GM12872 (cell line): ENCODE data around the gene RAD17.

Experiments
- CTCF ChIP-seq: IDR thresholded peaks from 3 replicates; pipeline ENCODE4 v1.5.1; 2011; ENCODE audit warnings: low read depth, mild to moderate bottlenecking, low read length, moderate library complexity; ENCODE audit not compliant: insufficient read depth

The RAD17 gene

GRCh38 chr5:69414885-69415583 lies 45.4 kb downstream of the RAD17 start, which contains the start of gene MARVELD2:
Gene MARVELD2, plus strand, starts transcription at chr5:69415116. Its CDS starts 4,270 bp downstream, at chr5:69419386.
- TF ChIP-seq CTCF = peak; percentile 36; the same call in 2 of the 3 replicates

- TF ChIP-seq CTCF = no peak
These were observed 46.0 kb downstream of the RAD17 start for GRCh38 chr5:69415584-69415958.

- TF ChIP-seq CTCF = no peak
These were observed 46.6 kb downstream of the RAD17 start for GRCh38 chr5:69416180-69416579.

GRCh38 chr5:69416699-69417098 lies 47.1 kb downstream of the RAD17 start:
- TF ChIP-seq CTCF = no peak

GRCh38 chr5:69418554-69418953 lies 48.9 kb downstream of the RAD17 start:
- no peak for TF ChIP-seq CTCF

GRCh38 chr5:69431424-69432303 lies 62.0 kb downstream of the RAD17 start:
- TF ChIP-seq CTCF = no peak

GRCh38 chr5:69432412-69433206 lies 63.0 kb downstream of the RAD17 start:
- no peak for TF ChIP-seq CTCF
